T-cell (primary cell): ENCODE results near the gene MITF. TPM values are rescaled to one million over a fixed set of nuclear protein-coding genes. Genes with fewer than 3 reads are reported as not detected.

Source experiments
- ATAC-seq, 4 experiments: fragments of 200-7000 bp in 3 of 4; fragments of 150-1000 bp in 1 of 4; cut with Tn5 transposase; replicated peaks in 1 of 4; 1 replicate in 3 of 4; 2 replicates in 1 of 4; pipeline ENCODE4 v1.10.0; 2021; ENCODE audit warnings: moderate library complexity in 3 of 4, mild to moderate bottlenecking in 2 of 4, moderate number of reproducible peaks in 1 of 4
- CTCF ChIA-PET, 2 donors: fragments of 300-600 bp; sonication (Branson Sonifier 250); formaldehyde crosslinking; loops; one replicate each; lab custom pipeline; 2022; ENCODE audit warnings: antibody characterized with exemption in 2 of 2; lab: Charles Lee
- POLR2A ChIA-PET, 2 donors: fragments of 300-600 bp; sonication (Branson Sonifier 250); formaldehyde crosslinking; loops; one replicate each; lab custom pipeline; 2022; ENCODE audit warnings: antibody characterized with exemption in 2 of 2; lab: Charles Lee
- DNase-seq, 35 experiments: peaks; one replicate each; pipeline versions ENCODE4 v3.0.0 to v3.0.0-alpha.2; 2013 to 2023
- H3K27ac ChIP-seq: one replicate; pipeline ENCODE4 v1.5.1; 2013; ENCODE audit warnings: low read length
- H3K27me3 ChIP-seq, 2 experiments: replicated peaks in 1 of 2; 1 replicate in 1 of 2; 2 replicates in 1 of 2; pipeline versions ENCODE4 v1.6.1 to v1.7.0; 2013; ENCODE audit warnings: low read length in 1 of 2, mixed read lengths in 1 of 2; ENCODE audit not compliant: control insufficient read depth in 2 of 2, insufficient read depth in 2 of 2; ENCODE audit errors: extremely low read depth in 1 of 2
- H3K36me3 ChIP-seq, 2 donors: 1 replicate in 1 of 2; 2 replicates in 1 of 2; pipeline versions ENCODE4 v1.6.1 to v1.7.0; 2013; ENCODE audit warnings: low read length in 1 of 2; ENCODE audit not compliant: control insufficient read depth in 2 of 2, insufficient read depth in 1 of 2; ENCODE audit errors: extremely low read depth in 1 of 2
- H3K4me1 ChIP-seq, 2 experiments: 1 replicate in 1 of 2; 2 replicates in 1 of 2; pipeline versions ENCODE4 v1.6.1 to v1.7.0; 2013; ENCODE audit warnings: low read length in 2 of 2, mixed read lengths in 1 of 2; ENCODE audit not compliant: insufficient read depth in 2 of 2, control insufficient read depth in 1 of 2; ENCODE audit errors: extremely low read depth in 1 of 2
- H3K4me3 ChIP-seq, 2 donors: 1 replicate in 1 of 2; 2 replicates in 1 of 2; pipeline versions ENCODE4 v1.5.1 to v1.7.0; 2013; ENCODE audit warnings: mild to moderate bottlenecking in 2 of 2, low read length in 1 of 2, moderate library complexity in 1 of 2; ENCODE audit not compliant: control insufficient read depth in 1 of 2; ENCODE audit errors: extremely low read depth in 1 of 2
- H3K9me3 ChIP-seq: 2 replicates; pipeline ENCODE4 v1.7.0; 2013
- H3K27ac Mint-ChIP-seq, 2 donors: one replicate each; pipeline ENCODE4 v1.8.0; 2020 to 2021; ENCODE audit warnings: mild to moderate bottlenecking in 2 of 2, mixed read lengths in 2 of 2
- H3K27me3 Mint-ChIP-seq, 2 donors: one replicate each; pipeline ENCODE4 v1.8.0; 2021 to 2022; ENCODE audit warnings: mixed read lengths in 2 of 2
- H3K36me3 Mint-ChIP-seq: one replicate; pipeline ENCODE4 v1.8.0; 2021; ENCODE audit warnings: mixed read lengths
- H3K4me1 Mint-ChIP-seq, 3 donors: one replicate each; pipeline ENCODE4 v1.8.0; 2020 to 2022; ENCODE audit warnings: mixed read lengths in 3 of 3, mild to moderate bottlenecking in 1 of 3
- H3K4me3 Mint-ChIP-seq, 3 donors: one replicate each; pipeline ENCODE4 v1.8.0; 2020 to 2022; ENCODE audit warnings: mild to moderate bottlenecking in 3 of 3, mixed read lengths in 3 of 3, moderate library complexity in 3 of 3
- H3K9me3 Mint-ChIP-seq, 3 donors: one replicate each; pipeline ENCODE4 v1.8.0; 2020 to 2022; ENCODE audit warnings: mixed read lengths in 3 of 3
- WGBS: methylation state at CpG from one replicate; pipeline ENCODE4 v1.1.5; 2013; ENCODE audit warnings: missing lambda C conversion rate; ENCODE audit not compliant: insufficient coverage; 5-methylcytosine and 5-hydroxymethylcytosine counted together
- total RNA-seq, 35 experiments: library from RNA in 6 of 35; stranded (reverse) in 6 of 35; fragments of 120-200 nt in 1 of 35; gene quantifications; one replicate each; pipeline versions ENCODE4 v1.2.1 to v1.2.4 and lab custom pipeline; 2013 to 2026

The MITF gene
- total RNA-seq, 5 donors from 2014 or later (not counting 1 experiment from before 2014, with no cell fraction given) = 0.09 to 0.51 (median 0.24) TPM; not detected in 1

GRCh38 chr3:69872783-69873378, 133.6 kb downstream of the MITF start:
- H3K4me1 ChIP-seq = no peaks in the 10 kb centered on the region
- H3K36me3 ChIP-seq = no peaks in the 10 kb centered on the region
- H3K9me3 ChIP-seq = no peaks in the 10 kb centered on the region
- ATAC-seq = no peak
- Mint-ChIP-seq H3K27me3 (peaks cover 0 to 4% of the 10 kb centered on the region in 2 donors), H3K4me3 (no peak overlapping the region), H3K27ac (no peak overlapping the region), H3K36me3 (no peaks in the 10 kb centered on the region), H3K4me1 (no peaks in the 10 kb centered on the region), H3K9me3 (no peaks in the 10 kb centered on the region)
- CTCF ChIA-PET = no interaction called here
- no peak overlapping the region for H3K27ac ChIP-seq
- POLR2A ChIA-PET = interaction anchor here in 1 of 2 donors (0.6 kb wide), 1 partner anchor 15 kb away, joined by 7 read pairs; no protein-coding TSS in a partner anchor
- no CpG with 5 or more reads among the region's 4 CpGs for WGBS
- no peaks in the 10 kb centered on the region for H3K27me3 ChIP-seq
- H3K4me3 ChIP-seq = no peak overlapping the region
- DNase-seq = no peak

GRCh38 chr3:69876073-69876472, 136.8 kb downstream of the MITF start:
- H3K27me3 Mint-ChIP-seq = peaks cover 0 to 4% of the 10 kb centered on the region in 2 donors
- Histone ChIP-seq H3K36me3 (no peaks in the 10 kb centered on the region), H3K9me3 (no peaks in the 10 kb centered on the region), H3K27ac (no peak overlapping the region), H3K4me1 (no peaks in the 10 kb centered on the region), H3K27me3 (no peaks in the 10 kb centered on the region), H3K4me3 (no peak overlapping the region)
- H3K36me3 Mint-ChIP-seq = no peaks in the 10 kb centered on the region
- ChIA-PET CTCF (no interaction called here), POLR2A (no interaction called here)
- DNase-seq (no peak), ATAC-seq (no peak)
- WGBS = no CpG with 5 or more reads among the region's 9 CpGs
- no peak overlapping the region for H3K27ac Mint-ChIP-seq
- H3K4me3 Mint-ChIP-seq = no peak overlapping the region
- no peaks in the 10 kb centered on the region for H3K9me3 Mint-ChIP-seq
- H3K4me1 Mint-ChIP-seq = no peaks in the 10 kb centered on the region

- ATAC-seq (no peak), DNase-seq (no peak)
- H3K27me3 Mint-ChIP-seq = peaks cover 0 to 6% of the 10 kb centered on the region in 2 donors
- Histone ChIP-seq H3K4me3 (no peak overlapping the region), H3K9me3 (no peaks in the 10 kb centered on the region), H3K4me1 (no peaks in the 10 kb centered on the region), H3K36me3 (no peaks in the 10 kb centered on the region), H3K27me3 (no peaks in the 10 kb centered on the region), H3K27ac (no peak overlapping the region)
- H3K36me3 Mint-ChIP-seq = no peaks in the 10 kb centered on the region
- 40% methylated on average over 1 of the region's 3 CpGs for WGBS
- no peaks in the 10 kb centered on the region for H3K4me1 Mint-ChIP-seq
- H3K27ac Mint-ChIP-seq = no peak overlapping the region
- no peak overlapping the region for H3K4me3 Mint-ChIP-seq
- H3K9me3 Mint-ChIP-seq = no peaks in the 10 kb centered on the region
- CTCF ChIA-PET = no interaction called here
- POLR2A ChIA-PET = no interaction called here
These were observed 139.0 kb downstream of the MITF start for GRCh38 chr3:69878254-69878653.

- POLR2A ChIA-PET = no interaction called here
- 91% methylated on average over 9 of the region's 14 CpGs for WGBS
- H3K36me3 Mint-ChIP-seq = no peaks in the 10 kb centered on the region
These were observed 139.8 kb downstream of the MITF start for GRCh38 chr3:69879051-69879450.

GRCh38 chr3:69880069-69880640, 140.9 kb downstream of the MITF start:
- no peak for ATAC-seq
- Mint-ChIP-seq H3K36me3 (no peaks in the 10 kb centered on the region), H3K4me3 (no peak overlapping the region), H3K27ac (no peak overlapping the region), H3K9me3 (no peaks in the 10 kb centered on the region), H3K27me3 (peaks cover 1 to 11% of the 10 kb centered on the region in 2 donors), H3K4me1 (no peaks in the 10 kb centered on the region)
- WGBS = no CpG with 5 or more reads among the region's 4 CpGs
- H3K4me1 ChIP-seq = no peaks in the 10 kb centered on the region
- no peaks in the 10 kb centered on the region for H3K9me3 ChIP-seq
- H3K27ac ChIP-seq = no peak overlapping the region
- ChIA-PET CTCF (no interaction called here), POLR2A (no interaction called here)
- H3K36me3 ChIP-seq = no peaks in the 10 kb centered on the region
- H3K27me3 ChIP-seq = no peaks in the 10 kb centered on the region
- no peak for DNase-seq
- H3K4me3 ChIP-seq = no peak overlapping the region

More at GRCh38 chr3:69879051-69879450, 139.8 kb downstream of the MITF start:
- Mint-ChIP-seq H3K27me3 (peaks cover 0 to 10% of the 10 kb centered on the region in 2 donors), H3K4me1 (no peaks in the 10 kb centered on the region), H3K9me3 (no peaks in the 10 kb centered on the region), H3K27ac (no peak overlapping the region), H3K4me3 (no peak overlapping the region)
- DNase-seq (no peak), ATAC-seq (no peak)
- Histone ChIP-seq H3K36me3 (no peaks in the 10 kb centered on the region), H3K27ac (no peak overlapping the region), H3K4me1 (no peaks in the 10 kb centered on the region), H3K4me3 (no peak overlapping the region), H3K27me3 (no peaks in the 10 kb centered on the region), H3K9me3 (no peaks in the 10 kb centered on the region)
- CTCF ChIA-PET = no interaction called here

DNA sequence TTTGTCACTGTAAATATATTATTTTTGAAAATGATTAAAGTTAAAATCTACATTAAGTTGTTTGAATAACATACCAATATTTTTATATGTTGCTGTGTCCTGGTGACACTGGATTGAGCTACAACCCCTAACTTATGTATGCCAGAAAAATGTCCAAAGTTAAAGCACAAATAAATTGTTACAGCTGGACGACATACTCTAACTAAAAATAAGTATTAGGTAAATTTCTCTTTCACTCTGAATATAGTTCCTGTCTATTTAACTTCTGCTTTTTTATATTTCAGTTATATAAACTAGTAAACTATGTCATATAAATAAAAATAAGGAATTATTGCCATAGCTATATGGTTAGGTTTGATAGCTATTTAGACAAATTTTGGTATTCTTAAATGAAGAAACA, 141.8 kb downstream of the MITF start:
- Histone ChIP-seq H3K27me3 (no peaks in the 10 kb centered on the region), H3K9me3 (no peaks in the 10 kb centered on the region), H3K4me1 (no peaks in the 10 kb centered on the region), H3K4me3 (no peak overlapping the region), H3K27ac (no peak overlapping the region), H3K36me3 (no peaks in the 10 kb centered on the region)
- H3K4me1 Mint-ChIP-seq = no peaks in the 10 kb centered on the region
- H3K4me3 Mint-ChIP-seq = no peak overlapping the region
- POLR2A ChIA-PET = interaction anchor here in 1 of 2 donors (0.6 kb wide), 1 partner anchor 1276 kb away, joined by 3 read pairs; no protein-coding TSS in a partner anchor
- ATAC-seq (no peak), DNase-seq (no peak)
- no peak overlapping the region for H3K27ac Mint-ChIP-seq
- WGBS = no CpG with 5 or more reads among the region's 1 CpG
- no peaks in the 10 kb centered on the region for H3K36me3 Mint-ChIP-seq
- H3K9me3 Mint-ChIP-seq = no peaks in the 10 kb centered on the region
- CTCF ChIA-PET = no interaction called here
- peaks cover 1 to 11% of the 10 kb centered on the region in 2 donors for H3K27me3 Mint-ChIP-seq
